Astrocyte (in vitro differentiated cells and primary cell): ENCODE results near the gene IFRD1. TPM values are rescaled to one million over a fixed set of nuclear protein-coding genes. Genes with fewer than 3 reads are reported as not detected.

Experiments used
- DNase-seq: peaks from one replicate; pipeline ENCODE4 v3.0.0-alpha.2; 2010; ENCODE audit warnings: low read depth
- FAIRE-seq: peaks from 2 replicates; lab custom pipeline; 2011; peaks lifted over from hg19 to GRCh38; lab: Jason Lieb, UNC
- H2AFZ ChIP-seq: 2 replicates; pipeline ENCODE4 v1.6.0; 2012; ENCODE audit warnings: low read depth, low read length, inconsistent platforms
- H3K27ac ChIP-seq: 2 replicates; pipeline ENCODE4 v1.5.1; 2011; ENCODE audit warnings: low read depth, low read length, inconsistent platforms
- H3K27me3 ChIP-seq: 2 replicates; pipeline ENCODE4 v1.6.0; 2011; ENCODE audit warnings: low read length, inconsistent platforms; ENCODE audit not compliant: insufficient read depth
- H3K36me3 ChIP-seq: 2 replicates; pipeline ENCODE4 v1.5.1; 2011; ENCODE audit warnings: low read length, inconsistent platforms; ENCODE audit not compliant: insufficient read depth
- H3K4me1 ChIP-seq: 2 replicates; pipeline ENCODE4 v1.5.1; 2011; ENCODE audit warnings: low read length, inconsistent platforms; ENCODE audit not compliant: insufficient read depth
- H3K4me2 ChIP-seq: 2 replicates; pipeline ENCODE4 v1.6.0; 2012; ENCODE audit warnings: low read length, inconsistent platforms
- H3K4me3 ChIP-seq: 2 replicates; pipeline ENCODE4 v1.5.1; 2011; ENCODE audit warnings: low read depth, mild to moderate bottlenecking, low read length, inconsistent platforms; ENCODE audit not compliant: insufficient read depth
- H3K79me2 ChIP-seq: 2 replicates; pipeline ENCODE4 v1.6.0; 2012; ENCODE audit warnings: mild to moderate bottlenecking, low read length, inconsistent platforms; ENCODE audit not compliant: insufficient read depth
- H3K9ac ChIP-seq: 2 replicates; pipeline ENCODE4 v1.6.0; 2012; ENCODE audit warnings: mild to moderate bottlenecking, low read length, inconsistent platforms
- H3K9me3 ChIP-seq: 2 replicates; pipeline ENCODE4 v1.5.1; 2012; ENCODE audit warnings: low read depth, mild to moderate bottlenecking, low read length, inconsistent platforms; ENCODE audit not compliant: insufficient read depth
- H4K20me1 ChIP-seq: 2 replicates; pipeline ENCODE4 v1.6.0; 2012; ENCODE audit warnings: low read length, inconsistent platforms; ENCODE audit not compliant: insufficient read depth
- H3K27ac Mint-ChIP-seq: one replicate; pipeline ENCODE4 v1.8.0; 2021; ENCODE audit warnings: mild to moderate bottlenecking, mixed read lengths; ENCODE audit not compliant: unreplicated experiment
- H3K27me3 Mint-ChIP-seq: one replicate; pipeline ENCODE4 v1.8.0; 2021; ENCODE audit warnings: low read depth, mixed read lengths; ENCODE audit not compliant: unreplicated experiment
- H3K36me3 Mint-ChIP-seq: one replicate; pipeline ENCODE4 v1.8.0; 2021; ENCODE audit warnings: low read depth, mixed read lengths; ENCODE audit not compliant: unreplicated experiment
- H3K4me1 Mint-ChIP-seq: one replicate; pipeline ENCODE4 v1.8.0; 2021; ENCODE audit warnings: low read depth, mixed read lengths; ENCODE audit not compliant: unreplicated experiment
- H3K4me3 Mint-ChIP-seq: one replicate; pipeline ENCODE4 v1.8.0; 2021; ENCODE audit warnings: mild to moderate bottlenecking, moderate library complexity, mixed read lengths; ENCODE audit not compliant: unreplicated experiment
- H3K9me3 Mint-ChIP-seq: one replicate; pipeline ENCODE4 v1.8.0; 2021; ENCODE audit warnings: mild to moderate bottlenecking, mixed read lengths; ENCODE audit not compliant: unreplicated experiment
- EZH2 ChIP-seq: IDR thresholded peaks from 2 replicates; pipeline ENCODE4 v1.6.1; 2012; ENCODE audit warnings: mild to moderate bottlenecking, low read length, inconsistent platforms; ENCODE audit not compliant: insufficient read depth
- total RNA-seq: library from RNA; stranded (reverse); gene quantifications from 2 replicates; pipeline ENCODE4 v1.2.1, GENCODE V29; 2021
- TF ChIP-seq, protein P1 (sequence below): IDR thresholded peaks from 2 replicates; pipeline ENCODE4 v1.5.1; 2011; ENCODE audit warnings: low read depth, mild to moderate bottlenecking, inconsistent platforms, low read length, moderate library complexity; ENCODE audit not compliant: insufficient read depth

IFRD1 gene
- total RNA-seq, 1 donor from 2014 or later, result 101 TPM

- Histone ChIP-seq H3K9ac (no peak overlapping the region), H3K4me3 (no peak overlapping the region)
- no peak for FAIRE-seq
These were observed 8.1 kb upstream of the IFRD1 start for GRCh38 chr7:112442210-112442609.

DNA sequence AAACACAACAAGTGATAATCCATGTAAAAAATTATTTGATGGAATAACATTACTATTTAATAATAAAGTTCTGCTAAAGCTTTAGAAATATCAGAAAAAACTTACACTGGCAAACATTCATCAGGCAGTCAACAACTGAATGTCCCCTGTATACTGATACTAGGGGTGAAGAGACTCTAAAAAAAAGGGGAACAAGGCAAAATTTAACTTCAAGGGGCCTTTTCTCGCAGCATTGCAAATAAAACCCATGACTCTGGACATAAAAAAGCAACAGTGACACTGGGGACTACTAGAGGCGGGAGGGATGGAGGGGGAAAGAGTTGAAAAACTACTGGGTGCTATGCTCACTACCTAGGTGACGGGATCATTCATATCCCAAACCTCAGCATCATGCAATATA is 5.8 kb upstream of the IFRD1 start:
- Mint-ChIP-seq H3K4me1 (peaks cover 11% of the 10 kb centered on the region), H3K27me3 (no peaks in the 10 kb centered on the region), H3K36me3 (no peaks in the 10 kb centered on the region), H3K9me3 (no peaks in the 10 kb centered on the region), H3K4me3 (no peak overlapping the region), H3K27ac (no peak overlapping the region)
- no peaks in the 10 kb centered on the region for H3K36me3 ChIP-seq
- H3K27ac ChIP-seq, result no peak overlapping the region
- H3K4me2 ChIP-seq, result no peak overlapping the region
- no peaks in the 10 kb centered on the region for H3K27me3 ChIP-seq
- no peak for FAIRE-seq
- H2AFZ ChIP-seq, result no peak overlapping the region
- H3K9ac ChIP-seq, result no peak overlapping the region
- H3K4me3 ChIP-seq, result no peak overlapping the region
- H3K9me3 ChIP-seq, result no peaks in the 10 kb centered on the region
- TF ChIP-seq, protein P1, sequence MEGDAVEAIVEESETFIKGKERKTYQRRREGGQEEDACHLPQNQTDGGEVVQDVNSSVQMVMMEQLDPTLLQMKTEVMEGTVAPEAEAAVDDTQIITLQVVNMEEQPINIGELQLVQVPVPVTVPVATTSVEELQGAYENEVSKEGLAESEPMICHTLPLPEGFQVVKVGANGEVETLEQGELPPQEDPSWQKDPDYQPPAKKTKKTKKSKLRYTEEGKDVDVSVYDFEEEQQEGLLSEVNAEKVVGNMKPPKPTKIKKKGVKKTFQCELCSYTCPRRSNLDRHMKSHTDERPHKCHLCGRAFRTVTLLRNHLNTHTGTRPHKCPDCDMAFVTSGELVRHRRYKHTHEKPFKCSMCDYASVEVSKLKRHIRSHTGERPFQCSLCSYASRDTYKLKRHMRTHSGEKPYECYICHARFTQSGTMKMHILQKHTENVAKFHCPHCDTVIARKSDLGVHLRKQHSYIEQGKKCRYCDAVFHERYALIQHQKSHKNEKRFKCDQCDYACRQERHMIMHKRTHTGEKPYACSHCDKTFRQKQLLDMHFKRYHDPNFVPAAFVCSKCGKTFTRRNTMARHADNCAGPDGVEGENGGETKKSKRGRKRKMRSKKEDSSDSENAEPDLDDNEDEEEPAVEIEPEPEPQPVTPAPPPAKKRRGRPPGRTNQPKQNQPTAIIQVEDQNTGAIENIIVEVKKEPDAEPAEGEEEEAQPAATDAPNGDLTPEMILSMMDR, result no peak
- no peak for TF ChIP-seq EZH2
- H4K20me1 ChIP-seq, result no peaks in the 10 kb centered on the region
- no peaks in the 10 kb centered on the region for H3K79me2 ChIP-seq
- no peak for DNase-seq
- peaks cover 3% of the 10 kb centered on the region for H3K4me1 ChIP-seq

More at GRCh38 chr7:112442210-112442609, 8.1 kb upstream of the IFRD1 start:
- Histone ChIP-seq H2AFZ (no peak overlapping the region), H3K36me3 (no peaks in the 10 kb centered on the region), H3K4me2 (no peak overlapping the region), H3K79me2 (no peaks in the 10 kb centered on the region), H3K27me3 (no peaks in the 10 kb centered on the region), H3K4me1 (peaks cover 2% of the 10 kb centered on the region), H3K27ac (no peak overlapping the region), H3K9me3 (no peaks in the 10 kb centered on the region), H4K20me1 (no peaks in the 10 kb centered on the region)
- H3K36me3 Mint-ChIP-seq, result no peaks in the 10 kb centered on the region
- H3K27me3 Mint-ChIP-seq, result peaks cover 2% of the 10 kb centered on the region
- H3K4me3 Mint-ChIP-seq, result no peak overlapping the region
- TF ChIP-seq, protein P1, result no peak
- TF ChIP-seq EZH2, result no peak
- no peaks in the 10 kb centered on the region for H3K9me3 Mint-ChIP-seq
- H3K27ac Mint-ChIP-seq, result no peak overlapping the region
- peaks cover 1% of the 10 kb centered on the region for H3K4me1 Mint-ChIP-seq
- no peak for DNase-seq

- Histone ChIP-seq H3K79me2 (peaks cover 11% of the 10 kb centered on the region), H2AFZ (no peak overlapping the region), H3K4me3 (no peak overlapping the region), H3K9me3 (no peaks in the 10 kb centered on the region), H3K36me3 (no peaks in the 10 kb centered on the region), H3K27ac (no peak overlapping the region), H4K20me1 (peaks cover 6% of the 10 kb centered on the region), H3K4me1 (peaks cover 8% of the 10 kb centered on the region), H3K27me3 (no peaks in the 10 kb centered on the region), H3K4me2 (no peak overlapping the region), H3K9ac (no peak overlapping the region)
- Mint-ChIP-seq H3K36me3 (no peaks in the 10 kb centered on the region), H3K4me1 (peaks cover 14% of the 10 kb centered on the region), H3K27me3 (no peaks in the 10 kb centered on the region), H3K4me3 (no peak overlapping the region), H3K27ac (no peak overlapping the region), H3K9me3 (no peaks in the 10 kb centered on the region)
- FAIRE-seq (no peak), DNase-seq (no peak)
- TF ChIP-seq, protein P1, result no peak
- TF ChIP-seq EZH2, result no peak
These were observed 3.8 kb upstream of the IFRD1 start for GRCh38 chr7:112446431-112446830.
